Neural progenitor cell (in vitro differentiated cells): ENCODE results near the gene MACROD2. TPM values are rescaled to one million over a fixed set of nuclear protein-coding genes. Genes with fewer than 3 reads are reported as not detected.

ENCODE experiments used
- DNase-seq: peaks from one replicate; pipeline ENCODE4 v3.0.0-alpha.2; 2016; ENCODE audit warnings: low spot score
- H2AFZ ChIP-seq: fragments of 200-600 bp; sonication (generic); replicated peaks from 2 replicates; pipeline ENCODE4 v1.6.1; 2016; ENCODE audit warnings: antibody characterized with exemption
- H3F3A ChIP-seq: fragments of 200-600 bp; sonication (generic); 2 replicates; pipeline ENCODE4 v1.6.1; 2016; ENCODE audit warnings: antibody characterized with exemption, low read depth
- H3K27ac ChIP-seq: fragments of 200-600 bp; sonication (generic); 2 replicates; pipeline ENCODE4 v1.5.1; 2016; ENCODE audit warnings: mild to moderate bottlenecking
- H3K27me3 ChIP-seq: fragments of 200-600 bp; sonication (generic); 2 replicates; pipeline ENCODE4 v1.6.1; 2016; ENCODE audit warnings: mild to moderate bottlenecking, moderate library complexity
- H3K36me3 ChIP-seq: fragments of 200-600 bp; sonication (generic); 2 replicates; pipeline ENCODE4 v1.5.1; 2016
- H3K4me1 ChIP-seq: fragments of 200-600 bp; sonication (generic); 2 replicates; pipeline ENCODE4 v1.6.1; 2016; ENCODE audit warnings: mixed run types
- H3K4me2 ChIP-seq: fragments of 200-600 bp; sonication (generic); 2 replicates; pipeline ENCODE4 v1.6.1; 2016
- H3K4me3 ChIP-seq: fragments of 200-600 bp; sonication (generic); 2 replicates; pipeline ENCODE4 v1.5.1; 2016
- H3K79me2 ChIP-seq: fragments of 200-600 bp; sonication (generic); 2 replicates; pipeline ENCODE4 v1.6.1; 2016; ENCODE audit warnings: low read depth
- H3K9ac ChIP-seq: fragments of 200-600 bp; sonication (generic); 2 replicates; pipeline ENCODE4 v1.6.1; 2016
- H3K9me3 ChIP-seq: fragments of 200-600 bp; sonication (generic); 2 replicates; pipeline ENCODE4 v1.5.1; 2016; ENCODE audit warnings: low read depth
- H4K20me1 ChIP-seq: fragments of 200-600 bp; sonication (generic); 2 replicates; pipeline ENCODE4 v1.6.1; 2016; ENCODE audit warnings: low read depth
- H3K27ac Mint-ChIP-seq: 3 replicates; pipeline ENCODE4 v1.8.0; 2021; ENCODE audit warnings: mixed read lengths
- H3K27me3 Mint-ChIP-seq: 2 replicates; pipeline ENCODE4 v1.8.0; 2022; ENCODE audit warnings: low read depth, mild to moderate bottlenecking, inconsistent platforms, moderate library complexity, mixed read lengths; ENCODE audit not compliant: insufficient read depth
- H3K36me3 Mint-ChIP-seq: 3 replicates; pipeline ENCODE4 v1.8.0; 2021; ENCODE audit warnings: mixed read lengths
- H3K4me1 Mint-ChIP-seq: 3 replicates; pipeline ENCODE4 v1.8.0; 2021; ENCODE audit warnings: mixed read lengths
- H3K4me3 Mint-ChIP-seq: 3 replicates; pipeline ENCODE4 v1.8.0; 2021; ENCODE audit warnings: mild to moderate bottlenecking, moderate library complexity, mixed read lengths
- H3K9me3 Mint-ChIP-seq: 3 replicates; pipeline ENCODE4 v1.8.0; 2020; ENCODE audit warnings: mixed read lengths
- CTCF ChIP-seq: fragments of 200-600 bp; sonication (generic); IDR thresholded peaks from 2 replicates; pipeline ENCODE4 v1.5.1; 2017; ENCODE audit warnings: antibody characterized with exemption, mild to moderate bottlenecking
- EZH2 ChIP-seq: fragments of 200-600 bp; sonication (generic); IDR thresholded peaks from 2 replicates; pipeline ENCODE4 v1.6.1; 2017; ENCODE audit warnings: antibody characterized with exemption, mild to moderate bottlenecking, moderate library complexity
- EZH2phosphoT487 ChIP-seq: fragments of 200-600 bp; sonication (generic); IDR thresholded peaks from 2 replicates; pipeline ENCODE4 v1.6.1; 2017; ENCODE audit warnings: antibody characterized with exemption
- total RNA-seq: library from RNA; depleted of rRNA; stranded (reverse); fragments of >200 nt; gene quantifications from 2 replicates; pipeline ENCODE4 v1.2.3, GENCODE V29; 2015; ENCODE audit warnings: low replicate concordance

MACROD2 gene
- total RNA-seq, 1 donor from 2014 or later, result 11.9 TPM

GRCh38 chr20:15075586-15075985, 1080.3 kb downstream of the MACROD2 start:
- no peak overlapping the region for H3K27ac ChIP-seq
- H3K4me3 ChIP-seq, result no peak overlapping the region
- H3K4me2 ChIP-seq, result peak overlapping the region; percentile 40
- no peaks in the 10 kb centered on the region for H3K36me3 ChIP-seq
- no peaks in the 10 kb centered on the region for H3K79me2 ChIP-seq
- H3K4me3 Mint-ChIP-seq, result no peak overlapping the region
- H3K27me3 ChIP-seq, result no peaks in the 10 kb centered on the region
- no peaks in the 10 kb centered on the region for H3F3A ChIP-seq
- peak overlapping the region; percentile 48 for H2AFZ ChIP-seq
- TF ChIP-seq CTCF, result no peak
- TF ChIP-seq EZH2, result no peak
- TF ChIP-seq EZH2phosphoT487, result no peak
- no peak overlapping the region for H3K9ac ChIP-seq
- H3K9me3 ChIP-seq, result no peaks in the 10 kb centered on the region
- peak overlapping the region; percentile 16 for H3K27ac Mint-ChIP-seq
- no peaks in the 10 kb centered on the region for H4K20me1 ChIP-seq
- H3K9me3 Mint-ChIP-seq, result no peaks in the 10 kb centered on the region
- H3K4me1 ChIP-seq, result peaks cover 43% of the 10 kb centered on the region
- peak; percentile 53 for DNase-seq
- no peaks in the 10 kb centered on the region for H3K36me3 Mint-ChIP-seq
- peaks cover 16% of the 10 kb centered on the region for H3K4me1 Mint-ChIP-seq
- no peaks in the 10 kb centered on the region for H3K27me3 Mint-ChIP-seq

GRCh38 chr20:15076785-15077184, 1081.5 kb downstream of the MACROD2 start:
- Histone ChIP-seq H3K4me1 (peaks cover 43% of the 10 kb centered on the region), H3F3A (no peaks in the 10 kb centered on the region), H4K20me1 (no peaks in the 10 kb centered on the region), H2AFZ (no peak overlapping the region), H3K4me3 (no peak overlapping the region), H3K27ac (no peak overlapping the region), H3K27me3 (no peaks in the 10 kb centered on the region), H3K36me3 (no peaks in the 10 kb centered on the region), H3K4me2 (no peak overlapping the region), H3K79me2 (no peaks in the 10 kb centered on the region), H3K9me3 (no peaks in the 10 kb centered on the region), H3K9ac (no peak overlapping the region)
- no peaks in the 10 kb centered on the region for H3K36me3 Mint-ChIP-seq
- H3K27ac Mint-ChIP-seq, result no peak overlapping the region
- peaks cover 16% of the 10 kb centered on the region for H3K4me1 Mint-ChIP-seq
- DNase-seq, result no peak
- TF ChIP-seq EZH2phosphoT487, result no peak
- no peak for TF ChIP-seq EZH2
- H3K27me3 Mint-ChIP-seq, result no peaks in the 10 kb centered on the region
- no peaks in the 10 kb centered on the region for H3K9me3 Mint-ChIP-seq
- H3K4me3 Mint-ChIP-seq, result no peak overlapping the region

GRCh38 chr20:15077733-15078250, 1082.5 kb downstream of the MACROD2 start:
- no peaks in the 10 kb centered on the region for H3K9me3 Mint-ChIP-seq

More at GRCh38 chr20:15077733-15078250, 1082.5 kb downstream of the MACROD2 start:
- no peak overlapping the region for H3K4me3 Mint-ChIP-seq
- H3K27me3 ChIP-seq, result no peaks in the 10 kb centered on the region
- H3K9me3 ChIP-seq, result no peaks in the 10 kb centered on the region
- H3K4me1 ChIP-seq, result peaks cover 43% of the 10 kb centered on the region
- no peaks in the 10 kb centered on the region for H3K79me2 ChIP-seq
- peak overlapping the region; percentile 83 for H3K27ac Mint-ChIP-seq
- H2AFZ ChIP-seq, result peak overlapping the region; percentile 78
- H3K36me3 ChIP-seq, result no peaks in the 10 kb centered on the region
- no peaks in the 10 kb centered on the region for H3K36me3 Mint-ChIP-seq
- H3K27ac ChIP-seq, result no peak overlapping the region
- no peaks in the 10 kb centered on the region for H3K27me3 Mint-ChIP-seq
- no peak overlapping the region for H3K4me3 ChIP-seq
- no peak for TF ChIP-seq CTCF
- TF ChIP-seq EZH2, result no peak
- TF ChIP-seq EZH2phosphoT487, result no peak
- no peaks in the 10 kb centered on the region for H3F3A ChIP-seq
- peaks cover 16% of the 10 kb centered on the region for H3K4me1 Mint-ChIP-seq
- H4K20me1 ChIP-seq, result no peaks in the 10 kb centered on the region
- H3K4me2 ChIP-seq, result peak overlapping the region; percentile 46
- H3K9ac ChIP-seq, result no peak overlapping the region
- DNase-seq, result peak; percentile 42
